Tibial nerve (tissue), 4 donors: ENCODE data around the gene IRGQ.
A peak's percentile ranks its signal among the peaks of the same experiment; 100 is the strongest.

Source experiments
- EP300 ChIP-seq, 2 donors: sonication (generic); formaldehyde crosslinking; IDR thresholded peaks; one replicate each; pipeline ENCODE4 v1.6.1; 2017; ENCODE audit warnings: antibody characterized with exemption in 2 of 2, mild to moderate bottlenecking in 1 of 2
- TF ChIP-seq, protein P1 (sequence below), 5 experiments: fragments of 200-600 bp in 3 of 5; fragments of 450-650 bp in 2 of 5; sonication (generic) in 3 of 5; IDR thresholded peaks; one replicate each; pipeline ENCODE4 v1.5.1; 2016 to 2019; ENCODE audit warnings: antibody characterized with exemption in 5 of 5, mild to moderate bottlenecking in 3 of 5, moderate library complexity in 2 of 5

- TF ChIP-seq, protein P1, sequence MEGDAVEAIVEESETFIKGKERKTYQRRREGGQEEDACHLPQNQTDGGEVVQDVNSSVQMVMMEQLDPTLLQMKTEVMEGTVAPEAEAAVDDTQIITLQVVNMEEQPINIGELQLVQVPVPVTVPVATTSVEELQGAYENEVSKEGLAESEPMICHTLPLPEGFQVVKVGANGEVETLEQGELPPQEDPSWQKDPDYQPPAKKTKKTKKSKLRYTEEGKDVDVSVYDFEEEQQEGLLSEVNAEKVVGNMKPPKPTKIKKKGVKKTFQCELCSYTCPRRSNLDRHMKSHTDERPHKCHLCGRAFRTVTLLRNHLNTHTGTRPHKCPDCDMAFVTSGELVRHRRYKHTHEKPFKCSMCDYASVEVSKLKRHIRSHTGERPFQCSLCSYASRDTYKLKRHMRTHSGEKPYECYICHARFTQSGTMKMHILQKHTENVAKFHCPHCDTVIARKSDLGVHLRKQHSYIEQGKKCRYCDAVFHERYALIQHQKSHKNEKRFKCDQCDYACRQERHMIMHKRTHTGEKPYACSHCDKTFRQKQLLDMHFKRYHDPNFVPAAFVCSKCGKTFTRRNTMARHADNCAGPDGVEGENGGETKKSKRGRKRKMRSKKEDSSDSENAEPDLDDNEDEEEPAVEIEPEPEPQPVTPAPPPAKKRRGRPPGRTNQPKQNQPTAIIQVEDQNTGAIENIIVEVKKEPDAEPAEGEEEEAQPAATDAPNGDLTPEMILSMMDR (IDR thresholded peaks at IDR 0.05), result peak in 1 of 5 experiments; percentile 8
- peak; percentile 95 to 100 for TF ChIP-seq EP300 (IDR thresholded peaks at IDR 0.05)
Measured at GRCh38 chr19:43595999-43596841, at the start of gene IRGQ, which contains the start of gene ZNF576.
